Brain microvascular endothelial cell (primary cell): ENCODE measurements around the gene FGGY.

Experiments used
- DNase-seq: peaks from one replicate; pipeline ENCODE4 v3.0.0-alpha.2; 2020
- H3K27ac ChIP-seq: fragments of 250-450 bp; sonication (Bioruptor Pico); 2 replicates; pipeline ENCODE4 v1.5.1; 2020; ENCODE audit warnings: mild to moderate bottlenecking, moderate library complexity
- H3K27me3 ChIP-seq: fragments of 250-450 bp; sonication (Bioruptor Pico); replicated peaks from 2 replicates; pipeline ENCODE4 v1.5.1; 2020; ENCODE audit warnings: mild to moderate bottlenecking
- H3K36me3 ChIP-seq: fragments of 250-450 bp; sonication (Bioruptor Pico); replicated peaks from 2 replicates; pipeline ENCODE4 v1.5.1; 2020; ENCODE audit warnings: mild to moderate bottlenecking
- H3K4me3 ChIP-seq: 2 replicates; pipeline ENCODE4 v1.5.1; 2011; ENCODE audit warnings: low read depth, mild to moderate bottlenecking, control low read depth, low read length, moderate library complexity
- CTCF ChIP-seq: IDR thresholded peaks from 2 replicates; pipeline ENCODE4 v1.5.1; 2011; ENCODE audit warnings: low read depth, mild to moderate bottlenecking, moderate library complexity, low read length, control low read depth, inconsistent platforms; ENCODE audit errors: missing control alignments
- in situ Hi-C: cut with HindIII; loops from 2 replicates; pipeline ENCODE4 v1.10.0; 2017; ENCODE audit warnings: low sequenced_read_pairs, low pct_ligation_motif_present

FGGY gene

GRCh38 chr1:59752556-59753414 lies 455.9 kb downstream of the FGGY start:
- Histone ChIP-seq H3K36me3 (no peaks in the 10 kb centered on the region), H3K27ac (no peak overlapping the region), H3K27me3 (no peaks in the 10 kb centered on the region), H3K4me3 (no peak overlapping the region)
- TF ChIP-seq CTCF = no peak
- no peak for DNase-seq
- in situ Hi-C loops = no loop called here

GRCh38 chr1:59755069-59755685 lies 458.3 kb downstream of the FGGY start:
- no peaks in the 10 kb centered on the region for H3K36me3 ChIP-seq
- no peaks in the 10 kb centered on the region for H3K27me3 ChIP-seq
- no peak for DNase-seq
- in situ Hi-C loops = no loop called here
- no peak for TF ChIP-seq CTCF
- no peak overlapping the region for H3K4me3 ChIP-seq
- no peak overlapping the region for H3K27ac ChIP-seq

- no peak overlapping the region for H3K4me3 ChIP-seq
- no peak for DNase-seq
- H3K36me3 ChIP-seq = no peaks in the 10 kb centered on the region
- H3K27ac ChIP-seq = no peak overlapping the region
- in situ Hi-C loops = no loop called here
- H3K27me3 ChIP-seq = no peaks in the 10 kb centered on the region
- no peak for TF ChIP-seq CTCF
Observed at GRCh38 chr1:59757197-59757747, 460.4 kb downstream of the FGGY start.

- in situ Hi-C loops = no loop called here
- Histone ChIP-seq H3K27ac (no peak overlapping the region), H3K27me3 (no peaks in the 10 kb centered on the region), H3K4me3 (no peak overlapping the region), H3K36me3 (no peaks in the 10 kb centered on the region)
- TF ChIP-seq CTCF = peak; percentile 95
- peak; percentile 73 for DNase-seq
Observed at GRCh38 chr1:59759156-59759925, 462.4 kb downstream of the FGGY start.

GRCh38 chr1:59761443-59761842 lies 464.5 kb downstream of the FGGY start:
- Histone ChIP-seq H3K27me3 (no peaks in the 10 kb centered on the region), H3K36me3 (no peaks in the 10 kb centered on the region), H3K27ac (no peak overlapping the region), H3K4me3 (no peak overlapping the region)
- DNase-seq = no peak
- no peak for TF ChIP-seq CTCF
- in situ Hi-C loops = no loop called here
